NT2/D1 (cell line): ENCODE results near the gene SENP3.

Source experiments
- YY1 ChIP-seq: IDR thresholded peaks from 2 replicates; pipeline ENCODE4 v1.6.1; 2011; ENCODE audit not compliant: insufficient read length, insufficient read depth
- ZNF274 ChIP-seq: IDR thresholded peaks from 2 replicates; pipeline ENCODE4 v1.6.1; 2011; ENCODE audit warnings: mild to moderate bottlenecking, low read depth, low read length

GRCh38 chr17:7557147-7557764 lies 4.5 kb upstream of the SENP3 start:
- TF ChIP-seq ZNF274 (no peak), YY1 (no peak)
